Duodenal mucosa (tissue), 2 donors: Measurements from ENCODE around the gene CBR1.
"Not testable (repeated sequence)": the region's sequence is repeated elsewhere in the genome, so short reads cannot be mapped to it uniquely, and the experiment has no call there.

ENCODE experiments used
- H3K27ac ChIP-seq: one replicate; pipeline ENCODE4 v1.7.0; 2013; ENCODE audit warnings: low read depth, low read length
- H3K27me3 ChIP-seq, 2 donors: one replicate each; pipeline ENCODE4 v1.7.0; 2013; ENCODE audit warnings: low read length in 2 of 2, control low read depth in 1 of 2; ENCODE audit not compliant: insufficient read depth in 2 of 2, control insufficient read depth in 1 of 2
- H3K36me3 ChIP-seq, 2 donors: one replicate each; pipeline ENCODE4 v1.7.0; 2013; ENCODE audit warnings: low read length in 2 of 2, control low read depth in 1 of 2; ENCODE audit not compliant: insufficient read depth in 2 of 2, control insufficient read depth in 1 of 2
- H3K4me1 ChIP-seq, 2 donors: one replicate each; pipeline ENCODE4 v1.7.0; 2013; ENCODE audit warnings: low read length in 2 of 2, control low read depth in 1 of 2; ENCODE audit not compliant: insufficient read depth in 2 of 2, control insufficient read depth in 1 of 2
- H3K4me3 ChIP-seq, 2 donors: one replicate each; pipeline ENCODE4 v1.7.0; 2013; ENCODE audit warnings: low read length in 2 of 2, low read depth in 1 of 2
- H3K9ac ChIP-seq, 2 donors: one replicate each; pipeline ENCODE4 v1.7.0; 2013; ENCODE audit warnings: low read length in 2 of 2, low read depth in 1 of 2
- H3K9me3 ChIP-seq, 2 donors: one replicate each; pipeline ENCODE4 v1.7.0; 2013; ENCODE audit warnings: low read length in 2 of 2, control low read depth in 1 of 2; ENCODE audit not compliant: control insufficient read depth in 1 of 2

CBR1 gene

DNA sequence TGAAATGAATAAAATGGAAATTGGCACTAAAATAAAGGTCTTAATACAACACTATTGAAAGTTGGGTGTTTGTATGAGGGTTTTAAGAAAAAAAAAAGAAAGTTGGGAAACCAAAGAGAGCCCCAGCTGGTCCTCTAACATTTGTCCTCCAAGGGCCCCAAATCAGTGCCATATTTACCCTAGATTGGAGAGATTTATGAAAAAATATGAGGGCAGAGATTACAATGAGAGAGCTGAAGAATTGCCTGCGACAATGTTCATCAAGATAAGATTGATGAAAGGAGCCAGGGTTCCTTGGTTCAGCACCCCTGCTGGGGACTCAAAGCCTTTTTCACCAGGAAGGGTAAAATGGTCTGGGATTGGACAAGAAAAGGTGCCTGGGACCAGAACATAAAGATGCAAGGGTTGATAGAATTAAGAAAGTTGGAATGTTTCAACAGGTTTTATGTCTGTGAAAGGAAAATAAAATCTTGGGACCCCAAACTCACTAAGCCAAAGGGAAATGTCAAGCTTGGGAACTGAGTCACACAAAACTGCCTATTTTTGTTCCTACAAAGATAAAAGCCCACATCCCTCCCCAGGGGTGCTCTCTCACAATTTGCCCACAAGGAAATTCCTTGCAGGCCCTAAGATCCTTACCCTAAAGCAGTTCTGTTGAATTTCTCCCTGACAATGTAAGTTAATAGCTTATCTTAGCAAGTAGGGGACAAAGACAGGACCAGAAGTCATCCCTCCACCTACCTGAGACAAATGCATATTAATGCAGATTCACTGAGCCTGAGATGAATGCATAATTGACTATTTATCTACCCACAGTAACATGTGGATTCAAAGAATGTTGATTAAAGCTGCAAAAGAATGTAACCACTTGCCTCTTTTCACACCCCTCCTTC lies 26.8 kb downstream of the CBR1 start:
- Histone ChIP-seq H3K4me1 (peaks cover 0 to 12% of the 10 kb centered on the region in 2 donors), H3K27me3 (no peaks in the 10 kb centered on the region), H3K9me3 (peaks cover 10 to 15% of the 10 kb centered on the region in 2 donors), H3K36me3 (no peaks in the 10 kb centered on the region), H3K4me3 (no peak overlapping the region), H3K27ac (no peak overlapping the region), H3K9ac (no peak overlapping the region)

DNA sequence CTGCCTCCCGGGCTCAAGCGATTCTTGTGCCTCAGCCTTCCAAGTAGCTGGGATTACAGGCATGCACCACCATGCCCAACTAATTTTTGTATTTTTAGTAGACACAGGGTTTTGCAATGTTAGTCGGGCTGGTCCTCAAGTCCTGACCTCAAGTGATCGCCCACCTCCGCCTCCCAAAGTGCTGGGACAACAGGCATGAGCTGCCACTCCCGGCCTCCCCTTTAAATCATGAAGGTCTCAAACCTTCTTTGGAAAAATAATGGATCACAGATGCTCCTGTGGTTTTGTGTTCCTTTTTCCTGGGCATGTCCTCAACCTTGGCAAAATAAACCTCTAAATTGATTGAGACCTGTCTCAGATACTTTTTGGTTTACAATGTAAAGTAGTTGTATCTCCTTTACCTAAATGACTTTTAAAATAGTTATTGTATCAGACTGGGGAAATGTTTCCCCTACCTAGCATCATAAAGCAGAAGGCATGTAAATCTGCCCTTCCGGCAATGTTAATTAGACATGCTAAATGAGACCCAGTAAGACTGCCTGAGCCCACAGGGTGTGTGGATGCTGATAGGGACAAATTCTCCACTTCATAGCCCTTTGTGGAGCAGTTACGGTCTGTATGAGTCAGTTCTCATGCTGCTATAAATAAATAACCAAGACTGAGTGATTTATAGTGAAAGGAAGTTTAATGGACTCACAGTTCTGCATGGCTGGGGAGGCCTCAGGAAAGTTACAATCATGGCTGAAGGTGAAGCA lies 27.8 kb downstream of the CBR1 start:
- Histone ChIP-seq H3K27me3 (no peaks in the 10 kb centered on the region), H3K27ac (no peak overlapping the region), H3K36me3 (no peaks in the 10 kb centered on the region), H3K4me3 (no peak overlapping the region), H3K4me1 (peaks cover 0 to 12% of the 10 kb centered on the region in 2 donors), H3K9ac (no peak overlapping the region), H3K9me3 (peaks cover 10 to 14% of the 10 kb centered on the region in 2 donors)

DNA sequence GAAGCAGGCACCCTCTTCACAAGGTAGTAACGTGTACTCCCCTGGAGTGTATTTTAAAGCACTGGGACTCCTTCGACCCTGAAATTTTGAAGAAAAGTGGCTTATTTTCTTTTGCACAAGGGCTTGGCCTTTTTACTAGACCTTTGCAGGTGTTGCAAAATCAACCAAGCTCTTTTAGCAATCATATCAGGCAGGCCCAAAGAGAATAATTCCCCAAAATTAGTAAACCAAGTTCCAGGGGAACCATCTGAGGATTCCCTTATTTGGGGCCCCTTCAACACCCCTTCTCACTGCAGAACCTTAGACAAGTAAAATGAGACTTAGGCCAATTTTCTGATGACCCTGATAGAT lies 28.3 kb downstream of the CBR1 start:
- no peaks in the 10 kb centered on the region for H3K27me3 ChIP-seq
- no peak overlapping the region for H3K4me3 ChIP-seq
- peaks cover 8 to 10% of the 10 kb centered on the region in 2 donors for H3K9me3 ChIP-seq
- no peak overlapping the region for H3K27ac ChIP-seq
- H3K4me1 ChIP-seq, result peaks cover 0 to 12% of the 10 kb centered on the region in 2 donors
- H3K36me3 ChIP-seq, result no peaks in the 10 kb centered on the region
- H3K9ac ChIP-seq, result no peak overlapping the region

- Histone ChIP-seq H3K27me3 (no peaks in the 10 kb centered on the region), H3K36me3 (no peaks in the 10 kb centered on the region), H3K4me3 (no peak overlapping the region), H3K27ac (no peak overlapping the region), H3K9me3 (peaks cover 0 to 2% of the 10 kb centered on the region in 2 donors), H3K4me1 (peaks cover 0 to 12% of the 10 kb centered on the region in 2 donors), H3K9ac (no peak overlapping the region)
Observed at GRCh38 chr21:36099000-36099399, 29.2 kb downstream of the CBR1 start.

DNA sequence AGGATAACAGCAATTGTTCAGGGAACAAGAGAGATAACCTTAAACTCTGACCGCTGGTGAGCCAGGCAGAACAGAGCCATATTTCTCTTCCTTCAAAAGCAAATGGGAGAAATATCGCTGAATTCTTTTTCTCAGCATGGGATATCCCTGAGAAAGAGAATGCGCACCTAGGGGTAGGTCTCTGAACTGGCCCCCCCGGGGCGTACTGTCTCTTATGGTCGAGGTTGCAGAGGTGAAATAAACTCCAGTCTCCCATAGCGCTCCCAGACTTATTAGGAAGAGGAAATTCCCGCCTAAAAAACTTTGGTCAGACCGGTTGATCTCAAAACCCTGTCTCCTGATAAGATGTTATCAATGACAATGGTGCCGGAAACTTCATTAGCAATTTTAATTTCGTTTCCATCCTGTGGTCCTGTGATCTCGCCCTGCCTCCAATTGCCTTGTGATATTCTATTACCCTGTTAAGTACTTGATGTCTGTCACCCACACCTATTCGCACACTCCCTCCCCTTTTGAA lies 29.9 kb downstream of the CBR1 start:
- H3K36me3 ChIP-seq, H3K27me3 ChIP-seq, H3K9me3 ChIP-seq, H3K4me3 ChIP-seq, H3K9ac ChIP-seq, H3K27ac ChIP-seq: not testable (repeated sequence)
- H3K4me1 ChIP-seq, result peaks cover 0 to 12% of the 10 kb centered on the region in 2 donors

DNA sequence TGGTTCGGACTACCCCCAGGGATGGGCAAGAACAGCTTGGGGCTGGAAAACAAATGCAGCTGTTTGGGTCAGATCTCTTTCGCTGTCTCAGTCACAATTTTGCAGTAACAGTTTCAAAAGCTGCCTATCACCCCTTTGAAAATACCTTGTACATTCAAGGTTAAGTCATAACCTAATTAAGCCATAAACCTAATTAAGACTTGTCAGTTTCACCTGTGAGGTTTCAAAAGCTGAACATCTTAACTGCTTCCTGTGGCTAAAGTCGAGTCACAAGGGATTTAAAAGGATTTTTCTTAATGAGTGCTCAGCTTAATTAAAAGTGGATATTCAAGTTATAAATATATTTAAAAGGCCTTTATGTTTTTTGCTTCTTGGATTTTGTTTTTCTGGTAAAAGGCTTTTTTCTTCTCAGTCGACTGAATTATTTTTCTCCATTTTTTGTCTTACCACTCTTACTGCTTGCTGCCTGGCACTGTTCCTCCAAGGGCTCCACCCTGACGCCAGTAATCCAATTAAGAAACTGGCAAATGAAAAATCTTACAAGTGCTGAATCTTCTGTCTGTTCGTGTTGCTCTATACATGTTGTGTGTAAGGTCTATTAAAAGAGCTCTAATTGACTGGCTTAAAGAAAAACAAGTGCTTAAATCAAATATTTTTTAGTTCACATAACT lies 31.3 kb downstream of the CBR1 start:
- H3K4me1 ChIP-seq, result peaks cover 0 to 12% of the 10 kb centered on the region in 2 donors
- H3K27me3 ChIP-seq, result no peaks in the 10 kb centered on the region
- H3K9me3 ChIP-seq, result no peaks in the 10 kb centered on the region
- no peak overlapping the region for H3K4me3 ChIP-seq
- H3K27ac ChIP-seq, result no peak overlapping the region
- H3K36me3 ChIP-seq, result no peaks in the 10 kb centered on the region
- H3K9ac ChIP-seq, result no peak overlapping the region

DNA sequence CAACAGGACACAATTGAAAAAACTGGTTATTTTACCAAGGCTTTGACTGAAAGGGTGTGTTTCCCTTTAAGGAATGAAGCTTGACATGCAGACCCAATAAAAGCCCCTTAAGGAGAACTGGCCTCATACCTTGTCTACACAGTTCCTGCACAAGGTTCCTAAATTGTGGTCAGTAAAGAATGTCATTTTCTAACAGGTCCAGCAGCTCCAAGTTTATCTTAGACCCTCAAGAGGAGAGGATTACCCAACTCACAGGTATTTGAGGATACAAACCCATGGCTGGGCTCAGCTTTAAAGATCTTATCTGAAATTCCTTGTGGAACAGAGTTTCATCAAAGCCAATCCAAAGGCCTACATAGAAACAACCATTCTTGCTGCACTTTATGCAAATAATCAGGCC lies 33.6 kb downstream of the CBR1 start:
- Histone ChIP-seq H3K27ac (no peak overlapping the region), H3K36me3 (no peaks in the 10 kb centered on the region), H3K9me3 (no peaks in the 10 kb centered on the region), H3K27me3 (no peaks in the 10 kb centered on the region), H3K4me1 (peaks cover 0 to under 1% of the 10 kb centered on the region in 2 donors), H3K4me3 (no peak overlapping the region), H3K9ac (no peak overlapping the region)

DNA sequence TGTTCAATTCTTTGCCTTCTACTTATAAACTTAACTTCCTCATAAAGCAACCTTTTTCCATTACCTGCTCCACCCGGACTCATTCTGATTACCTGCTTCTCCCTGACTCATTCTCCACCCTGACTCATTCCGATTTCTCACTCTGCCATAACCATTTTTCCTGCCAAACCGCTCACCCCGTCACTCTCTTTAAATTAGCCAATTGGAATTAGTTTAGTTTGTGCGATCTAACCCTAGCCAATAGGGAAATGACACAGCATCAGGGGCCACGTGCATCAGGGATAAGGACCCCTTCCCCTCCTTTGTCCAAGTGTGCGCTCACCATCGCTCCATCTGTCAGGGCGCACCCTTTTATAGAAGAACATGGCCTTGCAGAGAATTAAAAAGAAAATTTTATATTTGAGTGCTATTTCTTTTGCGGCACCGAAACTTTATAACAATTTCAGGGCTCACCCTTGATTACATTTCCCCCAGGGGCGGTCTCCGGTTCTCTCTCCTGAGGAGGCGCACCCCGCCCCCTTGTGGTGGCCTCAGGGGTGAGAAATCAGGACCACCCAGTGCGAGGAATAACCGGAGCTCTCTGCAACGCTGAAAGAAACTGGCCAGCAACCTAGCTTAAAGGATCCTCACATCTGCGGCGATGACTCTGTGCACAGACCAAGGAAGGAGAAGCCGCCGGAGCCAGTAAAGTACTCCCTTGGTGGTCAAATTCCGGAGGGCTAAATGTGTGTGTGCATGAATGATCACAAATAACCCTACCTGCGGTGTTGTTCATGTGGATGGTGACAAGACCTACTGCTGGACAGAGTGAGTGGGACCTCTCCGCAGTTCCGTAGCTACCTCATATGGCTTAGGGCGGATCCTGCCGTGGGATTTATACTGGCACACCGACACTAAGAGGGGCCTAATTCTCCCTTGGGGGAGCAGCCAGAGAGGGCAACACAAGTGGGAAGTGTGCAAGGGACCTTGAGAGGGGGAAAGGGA lies 34.8 kb downstream of the CBR1 start:
- H3K9ac ChIP-seq, result no peak overlapping the region
- H3K27ac ChIP-seq, result no peak overlapping the region
- no peaks in the 10 kb centered on the region for H3K4me1 ChIP-seq
- no peaks in the 10 kb centered on the region for H3K27me3 ChIP-seq
- no peaks in the 10 kb centered on the region for H3K36me3 ChIP-seq
- peak overlapping the region; percentile 14 for H3K4me3 ChIP-seq
- H3K9me3 ChIP-seq, result no peaks in the 10 kb centered on the region

- Histone ChIP-seq H3K9me3 (no peaks in the 10 kb centered on the region), H3K27ac (no peak overlapping the region), H3K36me3 (no peaks in the 10 kb centered on the region), H3K27me3 (no peaks in the 10 kb centered on the region), H3K4me1 (no peaks in the 10 kb centered on the region), H3K4me3 (peak overlapping the region; percentile 14), H3K9ac (no peak overlapping the region)
Observed at GRCh38 chr21:36105327-36105842, 35.6 kb downstream of the CBR1 start.
